Activated CD8-positive, alpha-beta memory T cell treated with anti-CD3 and anti-CD28 coated beads, Interleukin-2, amount 50 U/mL, for 4 hours (primary cell): Measurements from ENCODE around the gene TAGLN2.

Source experiments
- DNase-seq: peaks from one replicate; pipeline ENCODE4 v3.0.0-alpha.2; 2020

TAGLN2 gene

DNA sequence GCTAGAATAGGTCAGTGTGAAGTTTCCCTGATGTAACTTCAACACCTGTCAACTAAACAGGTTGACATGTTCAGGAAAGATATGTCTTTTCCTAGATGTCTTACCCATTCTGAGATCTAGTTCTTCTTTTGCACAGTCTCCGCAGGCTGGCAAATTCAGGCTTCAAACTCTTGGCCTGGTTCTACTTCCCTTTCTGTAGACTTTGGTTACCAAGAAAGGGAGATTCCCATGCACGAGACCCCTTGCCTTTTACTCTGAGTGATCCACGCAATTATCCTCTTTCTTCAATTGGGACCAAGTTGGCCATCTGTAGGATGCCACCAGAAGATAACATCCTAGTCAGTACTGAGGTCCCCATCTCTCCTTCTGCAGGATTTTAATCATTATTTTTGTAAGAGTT lies 27.3 kb downstream of the TAGLN2 start:
- no peak for DNase-seq

- DNase-seq = no peak
Measured at GRCh38 chr1:159896546-159896930, 28.8 kb downstream of the TAGLN2 start.

DNA sequence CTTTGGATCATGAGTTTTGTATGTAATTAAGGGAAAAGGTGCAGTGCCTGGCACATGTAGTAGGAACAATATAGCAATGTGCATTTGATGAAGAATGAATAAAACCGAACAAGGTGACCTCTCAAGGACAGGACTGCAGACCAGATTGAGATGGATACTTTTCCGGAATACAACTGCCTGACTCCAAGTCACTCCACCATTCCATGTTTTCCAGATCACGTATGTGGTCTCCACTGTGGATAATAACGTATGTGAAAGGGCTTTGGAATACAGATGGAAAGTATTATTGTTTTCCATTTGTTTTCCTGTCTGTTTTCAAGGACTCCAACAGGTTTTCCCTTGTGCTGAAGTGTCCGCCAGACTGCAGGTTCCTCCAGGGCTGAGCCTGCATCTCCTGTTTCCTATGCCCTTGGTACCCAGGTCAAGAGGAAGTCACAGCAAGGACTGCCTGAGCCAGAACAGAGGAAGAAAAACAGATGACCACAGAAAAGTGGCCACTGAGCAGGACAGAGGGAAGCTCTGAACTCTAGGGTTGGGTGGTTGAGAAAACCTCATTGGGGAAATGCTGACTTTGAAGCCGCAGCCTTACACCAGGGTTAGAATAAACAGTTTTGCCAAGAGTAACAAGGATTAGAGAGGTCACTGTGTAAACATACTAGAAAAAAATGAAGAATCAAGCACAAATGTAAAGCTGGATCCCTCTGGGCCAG lies 29.3 kb downstream of the TAGLN2 start:
- DNase-seq = no peak

GRCh38 chr1:159895286-159895685 lies 30.0 kb downstream of the TAGLN2 start:
- DNase-seq = no peak

- DNase-seq = no peak
Measured at GRCh38 chr1:159892944-159893343, 32.4 kb downstream of the TAGLN2 start.

- DNase-seq = peak; percentile 72
Measured at GRCh38 chr1:159891275-159892157, 33.8 kb downstream of the TAGLN2 start.

DNA sequence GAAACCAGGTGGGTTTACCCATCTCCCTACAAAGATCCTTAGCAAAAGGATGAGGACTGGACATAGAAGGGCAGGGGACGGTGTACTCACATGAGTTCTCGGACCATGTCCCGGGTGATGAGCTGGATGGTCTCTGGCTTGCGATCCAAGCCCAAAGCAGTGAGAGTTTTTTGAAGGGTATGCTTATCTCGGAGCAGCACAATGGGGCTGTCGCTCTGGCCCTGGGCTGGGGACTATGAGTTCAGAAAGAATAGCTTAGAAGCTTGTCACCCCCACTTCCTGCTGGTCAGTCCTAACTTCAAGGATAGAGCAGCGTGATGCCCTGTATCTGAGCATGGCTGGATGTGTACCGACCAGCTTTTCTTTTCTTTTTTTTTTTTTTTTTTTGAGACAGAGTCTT lies 34.9 kb downstream of the TAGLN2 start:
- DNase-seq = no peak

- no peak for DNase-seq
Measured at GRCh38 chr1:159889821-159890252, 35.5 kb downstream of the TAGLN2 start.

GRCh38 chr1:159889202-159889601 lies 36.1 kb downstream of the TAGLN2 start:
- DNase-seq = no peak

DNA sequence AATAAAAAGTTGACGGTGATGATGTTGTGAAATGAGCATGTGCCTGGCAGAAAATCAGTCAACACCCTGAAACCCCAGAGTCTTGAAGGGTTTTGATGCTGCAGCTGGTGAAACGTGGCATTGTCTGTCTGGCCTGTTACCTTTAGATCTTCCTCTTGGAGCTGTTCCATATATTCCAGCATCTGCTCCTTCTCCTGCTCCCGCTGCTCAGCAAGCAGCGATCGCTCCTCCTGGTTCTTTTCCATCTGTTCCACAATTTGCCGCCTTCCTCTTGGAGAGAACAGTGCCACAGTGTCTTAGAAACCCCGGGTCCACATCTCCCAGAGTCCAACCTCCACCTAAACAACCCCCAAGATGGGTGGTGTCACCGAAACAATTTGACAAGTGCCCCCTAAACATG lies 41.0 kb downstream of the TAGLN2 start:
- DNase-seq = no peak

DNA sequence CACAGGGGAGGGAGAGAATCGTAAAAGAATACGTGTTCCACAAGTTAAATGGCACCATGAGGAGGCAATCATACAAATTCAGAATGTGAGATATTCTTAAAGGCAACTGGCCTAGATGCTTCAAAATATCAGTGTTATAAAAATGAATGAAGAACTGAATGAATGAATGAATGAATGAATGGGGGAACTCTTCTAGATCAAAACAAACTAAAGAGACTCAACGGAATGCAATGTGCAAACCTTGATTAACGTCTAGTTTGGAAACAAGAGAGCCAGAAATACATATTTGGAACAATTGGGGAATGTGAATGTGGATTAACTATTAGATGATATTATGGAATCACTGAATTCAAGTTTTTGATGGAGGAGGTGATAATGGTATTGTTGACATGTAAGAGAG lies 42.2 kb downstream of the TAGLN2 start:
- DNase-seq = no peak

- DNase-seq = no peak
Measured at GRCh38 chr1:159882527-159882862, 42.8 kb downstream of the TAGLN2 start.

DNA sequence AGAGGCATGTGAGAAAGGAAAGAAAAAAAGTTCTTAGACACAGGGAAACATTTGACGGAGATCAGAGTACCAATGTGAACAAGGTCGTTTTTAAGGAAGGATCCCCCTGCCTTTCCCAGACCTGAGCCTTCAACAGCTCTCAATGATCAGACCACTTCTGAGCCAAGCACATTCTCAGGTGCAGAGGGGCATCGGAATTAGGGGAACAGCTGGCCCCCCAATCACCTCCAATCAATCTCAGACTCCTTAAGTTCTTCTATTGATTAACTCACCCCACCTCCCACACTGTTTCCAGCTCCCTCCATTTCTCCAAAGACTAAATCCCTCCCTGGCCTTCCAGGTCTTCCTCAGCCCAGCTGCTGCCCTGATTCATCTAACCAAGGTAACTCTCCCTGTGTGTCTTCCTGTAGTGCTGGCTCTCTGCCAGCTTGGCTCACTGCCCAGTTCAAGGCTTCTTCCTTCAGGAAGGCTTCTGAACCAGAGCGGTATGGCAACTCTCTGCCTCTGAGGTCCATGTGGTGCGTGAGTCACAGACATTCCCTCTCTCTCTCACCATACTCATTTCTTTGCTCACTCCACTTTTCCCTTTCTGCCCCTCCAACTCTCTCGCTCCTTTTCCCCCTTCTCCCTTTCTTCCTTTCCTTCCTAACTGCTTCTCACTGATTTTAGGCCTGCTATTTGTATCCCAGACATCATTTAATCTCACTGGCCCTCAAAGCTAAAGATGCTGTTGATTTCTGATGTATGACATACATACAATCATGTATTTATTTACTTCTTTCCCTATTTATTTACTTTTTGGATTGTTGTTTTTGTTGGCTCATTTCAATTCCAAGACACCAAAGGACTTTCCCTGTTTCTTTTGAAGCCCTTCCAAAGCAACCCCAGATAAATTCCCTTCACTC lies 43.4 kb downstream of the TAGLN2 start:
- no peak for DNase-seq

- no peak for DNase-seq
Measured at GRCh38 chr1:159880430-159880829, 44.9 kb downstream of the TAGLN2 start.

DNA sequence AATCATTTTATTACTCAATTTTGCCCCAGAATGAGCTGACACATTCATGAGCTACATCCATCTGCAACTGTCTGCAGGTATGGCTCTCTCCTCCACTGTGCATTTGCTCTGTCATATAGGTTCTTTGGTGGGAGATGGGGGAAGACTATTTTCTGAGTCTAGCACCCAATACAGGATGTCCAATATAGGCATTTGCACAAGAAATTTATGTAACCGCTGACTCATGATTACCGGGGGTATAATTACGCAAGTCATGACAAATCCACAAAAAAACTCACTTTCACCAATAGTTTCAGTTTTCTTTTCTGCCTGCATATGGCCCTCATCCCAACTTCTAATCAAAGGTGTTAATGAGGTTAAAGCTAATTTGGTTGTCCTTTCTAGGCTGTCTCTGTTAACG lies 45.3 kb downstream of the TAGLN2 start:
- DNase-seq = no peak

GRCh38 chr1:159879136-159879535 lies 46.2 kb downstream of the TAGLN2 start:
- no peak for DNase-seq

DNA sequence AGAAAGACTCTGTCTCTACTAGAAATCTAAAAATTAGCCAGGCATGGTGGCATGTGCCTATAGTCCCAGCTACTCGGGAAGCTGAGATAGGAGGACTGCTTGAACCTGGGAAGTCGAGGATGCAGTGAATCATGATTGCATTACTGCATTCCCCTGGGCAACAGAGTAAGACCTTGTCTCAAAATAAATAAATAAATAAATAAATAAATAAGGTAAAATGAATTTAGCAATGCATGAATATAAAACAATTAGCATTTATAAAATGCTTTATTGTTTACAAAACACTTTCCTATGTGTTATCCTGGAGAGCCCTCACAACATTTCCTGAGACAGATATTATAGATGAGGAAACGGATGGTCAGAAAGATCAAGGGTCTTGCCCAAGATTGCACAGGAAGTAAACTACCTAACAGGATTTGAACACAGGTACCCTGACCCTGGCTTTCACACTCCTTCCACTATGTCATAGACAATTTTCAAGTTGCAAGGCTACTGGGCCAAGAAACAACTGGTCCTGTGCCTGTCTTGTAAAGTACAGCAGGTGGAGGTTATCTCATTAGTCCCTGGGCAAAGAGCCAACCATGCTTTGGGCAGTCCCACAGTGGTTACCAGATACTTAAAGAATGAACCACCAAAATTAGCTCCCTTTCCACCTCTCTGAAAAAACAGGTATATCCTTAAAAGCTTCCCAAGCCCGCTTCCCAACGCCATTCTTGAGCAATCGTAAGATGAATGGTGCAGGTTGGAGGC lies 47.4 kb downstream of the TAGLN2 start:
- DNase-seq = no peak

DNA sequence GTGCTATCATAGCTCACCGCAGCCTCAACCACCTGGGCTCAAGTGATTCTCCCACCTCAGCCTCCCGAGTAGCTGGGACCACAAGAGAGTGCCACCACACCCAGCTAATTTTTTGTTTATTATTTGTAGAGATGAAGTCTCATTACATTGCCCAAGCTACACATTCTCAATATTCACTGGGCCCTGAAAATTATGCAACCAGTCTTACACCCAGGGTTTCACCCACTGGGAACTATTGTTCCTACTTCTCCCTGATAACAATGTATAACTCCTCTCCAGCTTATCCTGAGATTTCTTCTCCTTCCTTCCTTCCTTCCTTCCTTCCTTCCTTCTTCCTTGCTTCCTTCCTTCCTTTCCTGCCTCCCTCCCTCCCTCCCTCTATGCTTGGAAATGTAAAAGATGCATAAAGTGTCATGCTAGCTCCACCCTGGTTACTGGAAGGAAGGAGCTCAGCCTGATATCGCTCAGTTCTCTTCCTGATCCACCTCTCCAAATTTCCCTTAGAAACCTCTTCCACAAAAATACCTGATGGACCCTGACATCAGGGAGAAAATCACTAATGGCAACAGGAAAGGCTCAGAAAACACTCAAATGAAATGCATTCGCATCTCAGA lies 51.7 kb downstream of the TAGLN2 start:
- no peak for DNase-seq

DNA sequence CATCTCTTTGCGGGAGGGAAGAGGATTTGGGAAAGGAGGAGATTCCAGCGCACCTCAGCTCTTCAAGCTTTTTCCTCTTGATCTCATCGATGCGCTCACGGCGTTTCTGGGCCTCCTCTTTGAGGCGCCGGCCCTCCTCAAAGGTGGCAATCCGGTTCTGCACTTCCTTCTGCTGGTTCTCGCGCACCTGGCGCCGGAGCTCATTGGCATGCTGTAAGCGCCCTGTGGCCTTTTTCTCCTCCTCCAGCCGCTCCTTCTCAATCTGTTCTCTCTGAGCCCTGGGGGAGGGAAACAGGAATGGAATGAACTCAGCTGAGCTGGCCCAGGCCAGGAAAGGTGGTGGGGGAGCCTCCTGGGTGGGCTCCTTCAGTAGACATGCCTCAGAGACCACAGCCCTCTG lies 52.4 kb downstream of the TAGLN2 start:
- no peak for DNase-seq

DNA sequence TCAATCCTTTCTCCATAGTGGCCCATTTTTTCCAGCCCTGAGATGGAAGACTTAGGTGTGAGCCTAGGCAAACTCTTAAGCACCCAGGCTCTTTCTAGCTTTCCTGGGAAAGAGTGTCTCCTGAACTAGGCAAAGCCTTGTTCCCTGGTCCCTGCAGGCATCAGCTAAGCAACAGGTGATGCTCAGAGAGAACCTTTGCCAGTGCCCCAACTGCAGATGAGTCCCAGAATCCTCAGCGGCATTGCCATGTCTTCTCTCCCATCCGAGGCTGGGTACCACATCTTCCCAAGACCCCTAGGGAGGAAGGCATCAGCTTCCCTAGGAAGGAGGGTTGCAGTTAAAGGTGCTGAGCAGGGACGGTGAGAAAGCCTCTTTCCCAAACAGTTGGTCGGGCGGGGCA lies 54.6 kb downstream of the TAGLN2 start:
- no peak for DNase-seq

DNA sequence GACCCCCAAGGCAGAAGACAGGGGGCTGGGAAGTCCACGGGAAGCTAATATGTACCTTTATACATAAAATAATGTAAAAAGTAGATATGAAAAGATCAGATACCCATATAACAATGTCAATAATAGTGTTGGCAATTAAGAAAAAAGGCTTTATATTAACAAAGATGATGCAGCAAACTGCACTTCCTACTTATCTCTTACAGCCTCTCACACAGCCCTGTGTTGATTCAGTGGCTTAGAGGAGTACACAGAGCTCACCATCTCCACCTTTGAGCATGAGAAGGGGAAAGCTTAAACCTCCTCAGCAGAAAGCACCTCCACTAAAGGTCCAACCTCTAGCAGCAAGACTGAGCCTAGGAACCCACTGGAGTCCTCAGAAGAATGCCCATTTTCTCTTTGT lies 55.7 kb downstream of the TAGLN2 start:
- DNase-seq = no peak

DNA sequence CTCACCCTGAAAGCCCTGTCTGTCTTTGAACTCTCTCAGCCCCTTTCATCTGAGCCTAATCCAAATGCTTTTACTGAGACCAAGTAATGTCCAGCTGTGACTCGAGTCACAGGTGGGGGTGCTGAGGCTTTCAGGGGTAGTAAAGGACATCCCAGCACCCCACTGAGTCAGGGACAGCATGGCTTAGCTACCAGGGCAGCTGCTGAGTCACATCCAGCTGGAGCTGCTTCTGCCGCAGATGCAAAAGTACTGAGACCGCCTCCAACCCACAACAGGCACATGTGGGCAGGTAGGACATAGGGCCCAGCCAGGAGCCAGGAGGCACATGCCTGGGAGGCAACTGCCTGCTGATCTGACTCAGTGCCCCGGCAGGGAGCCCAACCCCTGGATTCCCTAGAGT lies 56.1 kb downstream of the TAGLN2 start:
- DNase-seq = no peak
